Large intestine (tissue), 3 donors: ENCODE measurements around the gene SSTR4. TPM values are rescaled to one million over a fixed set of nuclear protein-coding genes. Genes with fewer than 3 reads are reported as not detected.
A peak's percentile ranks its signal among the peaks of the same experiment; 100 is the strongest.

Experiments used
- DNase-seq, 2 donors: peaks; one replicate each; pipeline versions ENCODE4 v3.0.0 to v3.0.0-alpha.2; 2013
- H3K27ac ChIP-seq: one replicate; pipeline ENCODE4 v1.5.1; 2013; ENCODE audit warnings: low read length
- H3K27me3 ChIP-seq: 2 replicates; pipeline ENCODE4 v1.6.1; 2013; ENCODE audit warnings: low read length; ENCODE audit not compliant: control insufficient read depth, insufficient read depth
- H3K36me3 ChIP-seq: 2 replicates; pipeline ENCODE4 v1.6.1; 2013; ENCODE audit warnings: low read length; ENCODE audit not compliant: control insufficient read depth, insufficient read depth
- H3K4me1 ChIP-seq: one replicate; pipeline ENCODE4 v1.6.1; 2013; ENCODE audit warnings: low read length; ENCODE audit not compliant: control insufficient read depth, insufficient read depth
- H3K4me3 ChIP-seq: one replicate; pipeline ENCODE4 v1.5.1; 2013; ENCODE audit warnings: low read length
- H3K9me3 ChIP-seq: one replicate; pipeline ENCODE4 v1.6.1; 2013; ENCODE audit warnings: mild to moderate bottlenecking, low read depth, low read length, moderate library complexity; ENCODE audit not compliant: control insufficient read depth
- WGBS: methylation state at CpG from one replicate; pipeline ENCODE4 v1.1.5; 2013; ENCODE audit warnings: low lambda C conversion rate; ENCODE audit not compliant: insufficient coverage; 5-methylcytosine and 5-hydroxymethylcytosine counted together
- polyA plus RNA-seq: library from polyadenylated mRNA; unstranded; fragments of 120-200 nt; gene quantifications from one replicate; pipeline ENCODE4 v1.2.1, GENCODE V29; 2013

Gene SSTR4
- polyA plus RNA-seq, 1 donor = not detected

DNA sequence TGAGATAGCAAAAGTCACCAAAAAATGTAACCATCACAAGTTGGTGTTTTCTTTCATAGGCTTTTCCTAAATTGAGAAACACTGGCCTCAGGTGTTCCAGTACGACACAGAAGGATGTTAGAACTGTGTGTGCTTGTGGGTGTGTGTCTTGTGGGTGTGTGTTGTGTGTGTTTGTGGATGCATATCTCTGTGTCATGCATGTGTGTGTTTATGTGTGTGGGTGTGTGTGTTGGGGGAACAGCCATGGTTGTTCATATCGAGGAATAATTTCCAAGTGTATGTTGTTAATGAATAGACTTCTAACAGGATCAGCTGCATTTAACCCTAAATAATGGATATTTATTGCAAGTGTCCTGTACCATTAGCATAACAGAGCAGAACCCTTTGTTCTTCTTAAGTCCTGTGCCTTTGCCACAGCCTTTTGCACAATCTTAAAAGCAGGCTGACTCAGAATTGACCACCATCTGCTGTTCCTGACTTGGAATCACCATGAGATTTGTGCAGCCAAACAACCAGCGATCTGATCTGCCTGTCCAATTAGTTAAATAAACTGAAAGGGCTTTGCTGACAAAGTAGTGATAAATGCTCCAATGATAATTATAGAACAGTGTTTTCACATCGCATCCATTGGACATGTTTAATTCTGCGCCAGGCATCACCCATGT is 43.4 kb downstream of the SSTR4 start:
- no peak for DNase-seq
- Histone ChIP-seq H3K4me1 (no peaks in the 10 kb centered on the region), H3K36me3 (no peaks in the 10 kb centered on the region), H3K27me3 (peaks cover 2% of the 10 kb centered on the region), H3K4me3 (no peak overlapping the region), H3K27ac (no peak overlapping the region), H3K9me3 (no peaks in the 10 kb centered on the region)
- 93% methylated on average over 3 of the region's 5 CpGs for WGBS

DNA sequence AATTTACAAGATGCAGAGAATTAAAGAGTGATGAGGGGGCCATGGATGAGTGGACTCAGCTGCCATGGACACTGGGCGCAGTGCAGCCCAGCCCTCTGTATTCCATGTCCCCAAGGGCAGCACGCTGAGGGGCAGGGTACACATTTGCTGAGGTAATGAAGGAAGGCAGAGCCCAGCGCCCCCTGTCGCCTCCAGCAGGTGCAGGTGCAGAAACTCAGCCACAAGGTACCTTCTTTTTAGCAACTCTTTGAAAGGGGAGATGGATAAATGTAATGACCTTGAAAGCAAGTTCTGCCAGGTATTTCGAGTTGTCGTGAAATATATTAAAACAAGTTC is 43.9 kb downstream of the SSTR4 start:
- peaks cover 2% of the 10 kb centered on the region for H3K27me3 ChIP-seq
- no peaks in the 10 kb centered on the region for H3K9me3 ChIP-seq
- no peak overlapping the region for H3K4me3 ChIP-seq
- H3K4me1 ChIP-seq = no peaks in the 10 kb centered on the region
- H3K36me3 ChIP-seq = no peaks in the 10 kb centered on the region
- 90% methylated on average over 2 of the region's 6 CpGs for WGBS
- no peak overlapping the region for H3K27ac ChIP-seq
- no peak for DNase-seq

DNA sequence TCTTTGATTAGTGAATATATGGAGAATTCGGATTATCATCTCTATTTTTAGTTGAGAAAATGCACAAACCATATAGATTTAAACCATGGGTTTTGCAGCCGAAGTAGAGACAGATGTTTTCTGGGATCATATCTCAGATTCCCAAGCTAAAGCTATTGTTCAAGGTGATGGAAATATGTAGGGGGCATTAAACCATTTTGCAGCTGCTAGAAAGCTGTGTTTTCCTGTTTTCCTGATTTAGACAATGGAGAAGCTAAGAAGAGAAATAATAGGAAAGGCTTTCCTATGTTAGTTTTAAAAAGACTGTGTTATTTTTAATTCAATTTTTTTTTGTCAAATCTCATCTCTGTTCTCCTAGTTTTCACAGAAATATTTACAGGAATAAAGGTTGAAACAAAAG is 44.8 kb downstream of the SSTR4 start:
- Histone ChIP-seq H3K27ac (no peak overlapping the region), H3K9me3 (no peaks in the 10 kb centered on the region), H3K4me3 (no peak overlapping the region), H3K27me3 (peaks cover 2% of the 10 kb centered on the region), H3K4me1 (no peaks in the 10 kb centered on the region), H3K36me3 (no peaks in the 10 kb centered on the region)
- DNase-seq = no peak
- WGBS = 93% methylated on average over 2 of the region's 2 CpGs

DNA sequence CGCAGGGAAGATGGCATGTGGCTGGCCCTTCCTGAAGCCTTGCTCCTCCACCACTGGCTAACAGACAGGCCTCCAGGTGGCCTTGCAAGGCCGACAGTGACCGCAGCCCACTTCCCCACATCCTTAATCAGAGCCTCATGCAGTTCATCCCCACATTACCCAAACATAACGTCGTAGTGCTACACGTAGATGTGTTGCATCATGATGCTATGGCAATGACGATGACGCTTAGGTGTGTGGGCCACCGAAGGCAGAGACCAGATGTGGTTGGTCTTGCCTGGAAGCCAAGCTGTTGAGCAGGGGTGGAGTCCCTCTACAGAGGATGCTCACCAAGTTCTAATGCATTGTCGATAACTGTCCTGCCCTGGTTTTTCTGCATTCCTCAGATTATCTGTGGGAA is 45.4 kb downstream of the SSTR4 start:
- no peak for DNase-seq
- Histone ChIP-seq H3K9me3 (no peaks in the 10 kb centered on the region), H3K4me1 (no peaks in the 10 kb centered on the region), H3K36me3 (no peaks in the 10 kb centered on the region), H3K27me3 (peaks cover 2% of the 10 kb centered on the region), H3K27ac (no peak overlapping the region), H3K4me3 (no peak overlapping the region)
- 100% methylated on average over 1 of the region's 10 CpGs for WGBS

DNA sequence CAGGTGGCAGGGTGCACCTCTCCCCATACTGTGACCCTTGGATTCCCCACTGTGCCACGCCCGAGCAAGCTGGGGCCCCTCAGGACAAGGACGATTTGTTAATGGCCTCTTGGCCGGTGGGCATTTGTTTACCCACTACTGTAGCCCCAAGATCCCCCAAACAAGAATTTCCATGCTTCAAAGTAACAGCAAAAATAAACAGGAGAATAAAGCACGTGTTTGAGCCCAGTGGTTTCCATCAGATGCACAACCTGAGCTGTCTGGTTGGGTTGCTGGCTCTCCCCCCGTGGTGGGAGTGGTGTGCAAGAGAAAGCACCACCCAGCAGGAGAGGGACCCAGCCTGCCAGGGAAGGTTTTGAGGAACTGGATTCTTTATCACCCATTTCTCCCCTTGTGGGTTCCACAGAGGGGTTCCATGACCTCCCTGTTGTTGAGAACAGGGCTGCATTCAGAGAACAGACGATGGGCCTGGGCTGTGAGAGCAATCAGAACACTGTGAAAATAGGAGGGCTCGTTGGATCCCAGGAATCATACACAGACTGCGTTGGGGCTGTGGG is 46.2 kb downstream of the SSTR4 start:
- no peak overlapping the region for H3K27ac ChIP-seq
- no peaks in the 10 kb centered on the region for H3K36me3 ChIP-seq
- no peaks in the 10 kb centered on the region for H3K4me1 ChIP-seq
- WGBS = no CpG with 5 or more reads among the region's 9 CpGs
- no peak for DNase-seq
- H3K27me3 ChIP-seq = peaks cover 2% of the 10 kb centered on the region
- H3K9me3 ChIP-seq = no peaks in the 10 kb centered on the region
- H3K4me3 ChIP-seq = no peak overlapping the region

DNA sequence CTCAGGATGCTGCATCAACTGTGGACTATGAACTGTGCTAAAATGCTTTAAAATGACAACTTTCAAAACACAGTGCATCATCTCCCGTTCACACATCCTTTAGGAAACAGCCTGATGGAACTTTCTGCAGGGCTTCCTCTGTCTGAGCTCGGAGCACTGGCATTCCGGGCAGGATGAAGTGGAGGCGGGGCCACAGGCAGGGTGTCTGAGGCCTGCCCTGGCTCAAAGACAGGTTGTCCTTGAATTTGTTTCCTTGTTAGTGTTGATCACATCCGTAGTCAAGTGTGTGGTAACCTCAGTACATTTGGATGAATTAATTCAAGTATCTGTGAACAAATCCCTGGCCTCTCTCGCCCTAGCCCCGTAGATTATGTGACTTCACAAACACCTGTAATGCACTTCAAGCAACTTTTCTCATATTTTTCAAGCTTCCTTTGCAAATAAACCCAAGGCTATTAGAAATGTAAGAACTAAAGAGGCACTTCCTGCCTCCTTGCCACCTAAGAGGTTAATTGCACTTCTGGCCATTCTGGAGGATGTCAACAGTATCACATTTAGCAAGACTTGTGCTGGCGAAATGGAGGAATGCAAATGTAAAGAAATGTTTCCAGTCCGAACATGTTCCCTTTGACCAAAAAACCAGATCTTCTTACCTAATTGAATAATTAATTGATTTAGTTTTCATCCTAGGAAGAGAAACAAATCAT is 47.9 kb downstream of the SSTR4 start:
- 87% methylated on average over 3 of the region's 9 CpGs for WGBS
- H3K4me3 ChIP-seq = peak overlapping the region; percentile 32
- H3K27ac ChIP-seq = peak overlapping the region; percentile 17
- H3K27me3 ChIP-seq = no peaks in the 10 kb centered on the region
- H3K36me3 ChIP-seq = no peaks in the 10 kb centered on the region
- DNase-seq = no peak
- H3K4me1 ChIP-seq = no peaks in the 10 kb centered on the region
- no peaks in the 10 kb centered on the region for H3K9me3 ChIP-seq

DNA sequence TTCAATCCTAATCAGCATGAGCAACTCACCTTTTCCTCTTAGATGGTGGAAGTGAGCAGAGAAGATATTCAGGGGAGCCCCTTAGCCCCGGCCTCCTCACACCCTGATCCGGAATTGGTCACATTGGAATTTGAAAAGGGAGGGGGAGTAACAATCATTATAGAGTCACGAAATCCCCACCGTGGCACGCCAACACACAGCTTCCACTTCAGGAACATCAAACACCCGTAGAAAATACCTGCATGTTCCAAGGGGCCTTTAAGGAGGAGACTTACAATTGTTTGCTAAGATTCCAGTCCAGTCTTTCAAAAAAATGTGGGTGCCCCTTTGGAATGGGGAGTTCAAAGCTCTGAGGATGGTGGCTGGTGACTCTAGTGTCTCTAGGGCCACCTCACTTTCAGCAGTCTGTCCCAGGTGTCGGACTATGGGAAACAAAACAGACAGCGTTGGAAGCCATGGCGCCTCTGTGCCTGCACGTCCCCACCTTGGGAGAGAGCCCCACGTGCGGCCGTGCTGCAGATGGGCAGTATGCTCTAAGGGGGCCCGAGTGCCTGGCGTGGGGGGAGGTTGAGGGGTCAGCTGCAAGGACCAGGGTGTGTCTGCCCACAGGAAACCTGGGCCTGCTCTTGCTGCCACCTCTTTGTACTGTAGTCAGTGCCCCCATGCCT is 48.6 kb downstream of the SSTR4 start:
- no peaks in the 10 kb centered on the region for H3K4me1 ChIP-seq
- no peaks in the 10 kb centered on the region for H3K27me3 ChIP-seq
- H3K4me3 ChIP-seq = peak overlapping the region; percentile 32
- no peaks in the 10 kb centered on the region for H3K36me3 ChIP-seq
- peak overlapping the region; percentile 17 for H3K27ac ChIP-seq
- no CpG with 5 or more reads among the region's 15 CpGs for WGBS
- DNase-seq = no peak
- H3K9me3 ChIP-seq = no peaks in the 10 kb centered on the region

DNA sequence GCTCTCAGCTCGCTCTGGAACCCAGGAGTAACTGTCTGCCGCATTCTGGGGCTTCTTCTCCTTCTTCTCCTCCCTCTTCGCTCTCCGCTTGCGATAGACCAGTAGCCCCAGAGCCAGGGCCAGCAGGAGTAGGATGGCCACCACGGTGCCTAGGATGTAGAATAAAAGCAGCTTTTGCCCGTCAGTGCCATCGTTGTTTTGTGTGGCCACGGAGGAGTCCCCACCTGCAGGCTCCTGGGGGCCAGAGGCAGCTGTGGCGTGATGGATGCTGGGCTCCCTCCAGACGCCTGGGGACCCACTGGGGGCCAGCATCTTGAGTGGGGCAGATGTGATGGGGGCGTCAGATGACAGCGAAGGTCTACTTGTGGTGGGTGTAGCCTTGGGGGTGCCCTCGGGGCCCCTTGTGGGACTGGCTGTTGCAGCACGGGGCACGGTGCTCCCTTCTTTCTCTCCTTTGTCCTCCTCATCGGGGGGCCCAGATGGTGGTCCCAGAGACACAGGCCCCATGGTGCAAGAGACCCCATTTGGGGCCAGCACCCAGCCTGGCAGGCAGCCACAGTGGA is 49.3 kb downstream of the SSTR4 start:
- H3K36me3 ChIP-seq = no peaks in the 10 kb centered on the region
- no peaks in the 10 kb centered on the region for H3K9me3 ChIP-seq
- DNase-seq = no peak
- H3K4me3 ChIP-seq = peak overlapping the region; percentile 32
- no peaks in the 10 kb centered on the region for H3K27me3 ChIP-seq
- no peaks in the 10 kb centered on the region for H3K4me1 ChIP-seq
- H3K27ac ChIP-seq = peak overlapping the region; percentile 1
- no CpG with 5 or more reads among the region's 17 CpGs for WGBS

DNA sequence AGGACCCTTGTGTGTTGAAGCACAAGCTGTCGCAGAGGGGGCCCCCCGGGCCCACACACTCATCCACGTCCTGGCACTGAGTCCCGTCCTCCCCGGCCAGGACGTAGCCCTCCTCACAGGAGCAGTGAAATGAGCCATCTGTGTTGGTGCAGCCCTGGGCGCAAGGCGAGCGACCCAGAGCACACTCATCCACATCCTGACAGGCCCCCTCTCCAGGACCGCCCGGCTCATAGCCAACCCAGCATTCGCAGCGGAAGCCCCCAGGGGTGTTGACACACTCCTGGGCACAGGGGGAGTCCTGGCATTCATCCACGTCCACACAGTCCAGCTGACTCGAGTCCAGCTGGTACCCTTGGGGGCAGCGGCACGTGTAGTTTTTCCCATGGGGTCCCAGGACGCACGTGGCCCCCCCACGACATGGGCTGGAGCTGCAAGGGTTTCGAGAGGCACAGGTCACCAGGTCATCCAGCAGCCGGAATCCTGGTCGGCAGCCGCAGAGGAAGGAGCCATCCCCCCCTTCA is 49.8 kb downstream of the SSTR4 start:
- no peaks in the 10 kb centered on the region for H3K27me3 ChIP-seq
- no peaks in the 10 kb centered on the region for H3K9me3 ChIP-seq
- no CpG with 5 or more reads among the region's 24 CpGs for WGBS
- DNase-seq = no peak
- H3K4me1 ChIP-seq = no peaks in the 10 kb centered on the region
- H3K27ac ChIP-seq = peak overlapping the region; percentile 1
- peak overlapping the region; percentile 32 for H3K4me3 ChIP-seq
- no peaks in the 10 kb centered on the region for H3K36me3 ChIP-seq

DNA sequence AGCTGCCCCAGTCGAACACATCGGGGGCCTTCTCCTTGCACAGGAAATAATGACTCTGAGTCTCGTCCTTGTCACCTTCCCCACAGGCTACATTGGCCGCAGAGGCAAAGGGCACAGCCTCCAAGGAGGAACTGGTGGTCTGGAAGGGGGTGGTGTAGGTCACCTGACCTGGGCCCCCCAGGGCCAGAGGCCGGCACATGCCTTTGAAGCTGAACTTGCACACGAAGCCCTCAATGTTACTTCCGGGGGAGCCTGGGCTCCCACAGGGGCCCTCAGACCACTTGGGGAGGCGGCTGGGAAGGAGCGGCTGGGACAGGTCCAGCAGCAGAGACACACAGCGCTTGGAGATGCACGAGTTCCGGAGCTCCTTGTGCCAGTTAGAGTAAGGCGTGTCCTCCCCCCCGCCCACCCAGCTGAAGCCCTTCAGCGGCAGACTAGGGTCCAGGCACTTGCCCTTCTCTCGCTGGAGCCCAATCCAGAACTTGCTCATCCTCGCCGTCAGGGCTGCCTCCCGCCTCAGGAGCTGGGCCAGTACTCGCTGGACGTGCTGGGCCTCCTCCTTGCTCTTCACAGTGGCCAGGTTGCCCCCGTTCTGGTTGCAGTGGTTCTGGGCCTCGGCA is 50.4 kb downstream of the SSTR4 start:
- no peak for DNase-seq
- H3K9me3 ChIP-seq = no peaks in the 10 kb centered on the region
- WGBS = no CpG with 5 or more reads among the region's 23 CpGs
- peak overlapping the region; percentile 32 for H3K4me3 ChIP-seq
- no peaks in the 10 kb centered on the region for H3K27me3 ChIP-seq
- peak overlapping the region; percentile 42 for H3K27ac ChIP-seq
- no peaks in the 10 kb centered on the region for H3K4me1 ChIP-seq
- H3K36me3 ChIP-seq = no peaks in the 10 kb centered on the region
